NK-92 (cell line): ENCODE results near the gene TRIM41.

Source experiments
- DNase-seq: peaks from one replicate; lab custom pipeline; 2025; ENCODE audit not compliant: unreplicated experiment; lab: John Stamatoyannopoulos, UW

Gene TRIM41

DNA sequence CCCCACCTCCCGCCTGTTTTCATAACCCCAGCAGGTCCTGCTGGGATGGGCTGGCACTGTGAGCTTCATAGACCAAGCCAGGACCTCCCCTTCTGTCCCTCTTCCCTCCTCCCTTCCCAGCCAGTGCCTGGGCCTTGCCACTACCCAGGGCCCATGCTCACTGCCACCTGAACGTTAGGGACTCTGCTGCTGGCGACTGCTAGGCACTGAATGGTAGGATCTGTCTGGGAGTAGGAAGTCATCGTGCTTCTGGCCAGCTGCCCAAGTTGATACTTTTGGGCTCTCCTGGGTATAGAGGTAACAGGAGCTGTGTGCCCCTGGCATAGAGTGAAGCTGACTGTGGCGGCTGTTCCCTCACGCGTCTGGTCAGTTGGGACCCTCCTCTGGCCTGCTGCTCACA lies 8.4 kb downstream of the TRIM41 start:
- no peak for DNase-seq

- no peak for DNase-seq
Observed at GRCh38 chr5:181232593-181232992, 9.5 kb downstream of the TRIM41 start.

DNA sequence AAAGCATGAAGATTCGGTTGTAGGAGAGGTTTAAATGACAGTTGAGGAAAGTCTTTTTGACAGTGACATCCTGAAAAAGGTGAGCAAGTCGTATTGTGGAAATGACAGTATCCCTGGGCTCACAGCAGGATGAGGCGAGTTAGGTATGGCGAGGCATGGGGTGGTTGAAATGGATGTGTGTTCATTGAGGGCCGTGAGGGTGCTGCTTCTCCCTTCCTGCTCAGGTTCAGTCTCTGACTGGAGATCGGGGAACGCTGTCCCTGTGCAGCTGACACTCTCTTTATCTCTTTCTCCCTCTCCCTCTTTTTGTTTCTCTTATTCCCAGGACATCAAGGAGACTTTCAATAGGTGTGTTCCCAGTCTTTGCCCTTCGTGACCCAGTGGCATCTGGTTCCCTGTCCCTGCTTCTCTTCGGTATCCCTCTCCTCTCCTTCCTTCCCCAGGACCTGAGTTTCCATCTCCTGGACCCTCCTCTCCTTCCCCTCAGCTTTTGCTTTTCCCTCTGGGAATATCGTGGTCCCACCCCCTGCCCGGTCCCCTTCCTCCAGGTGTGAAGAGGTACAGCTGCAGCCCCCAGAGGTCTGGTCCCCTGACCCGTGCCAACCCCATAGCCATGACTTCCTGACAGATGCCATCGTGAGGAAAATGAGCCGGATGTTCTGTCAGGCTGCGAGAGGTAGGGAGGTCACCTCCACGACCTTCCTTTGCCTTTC lies 10.2 kb downstream of the TRIM41 start:
- no peak for DNase-seq

DNA sequence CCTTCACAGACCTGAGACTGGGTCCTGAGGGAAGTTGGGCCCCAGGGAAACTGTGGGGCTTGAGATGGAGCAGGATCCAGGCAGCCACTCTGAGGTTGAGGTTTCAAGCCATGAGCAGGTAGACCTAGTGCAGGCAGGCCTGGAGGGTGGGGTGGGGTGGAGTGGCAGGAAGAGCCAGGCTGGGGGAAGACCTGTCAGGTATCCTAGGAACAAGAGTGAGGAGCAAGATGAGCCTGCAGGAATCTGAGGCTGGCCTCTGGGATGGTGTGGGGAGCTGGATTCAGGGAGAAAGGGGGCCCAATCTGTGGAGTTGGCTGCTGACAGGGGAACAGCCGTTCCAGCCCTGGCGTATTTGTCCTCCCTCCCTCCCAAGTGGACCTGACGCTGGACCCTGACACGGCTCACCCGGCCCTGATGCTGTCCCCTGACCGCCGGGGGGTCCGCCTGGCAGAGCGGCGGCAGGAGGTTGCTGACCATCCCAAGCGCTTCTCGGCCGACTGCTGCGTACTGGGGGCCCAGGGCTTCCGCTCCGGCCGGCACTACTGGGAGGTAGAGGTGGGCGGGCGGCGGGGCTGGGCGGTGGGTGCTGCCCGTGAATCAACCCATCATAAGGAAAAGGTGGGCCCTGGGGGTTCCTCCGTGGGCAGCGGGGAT lies 10.8 kb downstream of the TRIM41 start:
- DNase-seq = no peak

- DNase-seq = no peak
Observed at GRCh38 chr5:181234455-181235306, 11.6 kb downstream of the TRIM41 start.

DNA sequence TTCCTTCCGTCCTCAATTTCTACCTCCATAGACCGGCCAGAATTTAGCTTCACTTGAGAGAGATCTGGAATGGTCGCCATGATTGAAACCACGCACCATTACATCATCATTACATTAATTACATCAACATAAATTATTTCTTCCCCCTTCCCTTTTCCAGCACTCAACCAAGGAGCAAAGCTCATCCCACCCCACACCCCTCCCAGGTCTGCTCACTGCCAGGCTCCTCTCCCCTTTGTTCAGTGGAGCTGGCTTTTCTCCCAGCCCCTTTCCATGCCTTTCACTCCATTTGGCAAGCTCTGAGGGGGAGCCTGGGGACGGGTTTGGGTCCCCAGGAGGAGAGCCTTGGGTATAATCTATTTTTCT lies 12.2 kb downstream of the TRIM41 start:
- no peak for DNase-seq

GRCh38 chr5:181235689-181236366 lies 12.7 kb downstream of the TRIM41 start:
- no peak for DNase-seq

DNA sequence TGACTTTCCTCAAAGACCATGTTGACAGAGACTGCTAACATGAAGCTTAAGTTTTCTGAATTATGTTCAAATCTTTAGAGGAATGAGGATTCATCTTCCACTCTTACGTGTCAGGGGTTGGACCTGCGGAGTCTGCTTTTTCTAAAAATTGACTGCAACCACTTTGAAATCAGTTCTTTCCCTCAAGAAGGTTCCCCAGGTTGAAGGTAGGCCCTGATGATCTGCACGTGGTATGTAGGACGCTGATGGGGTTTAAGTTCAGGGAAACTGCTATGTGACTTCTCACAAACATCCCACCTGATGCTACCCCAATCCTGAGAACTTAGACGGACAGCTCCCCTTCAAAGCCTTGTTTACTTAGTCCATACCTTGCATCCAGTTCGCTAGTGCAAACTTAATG lies 13.4 kb downstream of the TRIM41 start:
- DNase-seq = no peak

DNA sequence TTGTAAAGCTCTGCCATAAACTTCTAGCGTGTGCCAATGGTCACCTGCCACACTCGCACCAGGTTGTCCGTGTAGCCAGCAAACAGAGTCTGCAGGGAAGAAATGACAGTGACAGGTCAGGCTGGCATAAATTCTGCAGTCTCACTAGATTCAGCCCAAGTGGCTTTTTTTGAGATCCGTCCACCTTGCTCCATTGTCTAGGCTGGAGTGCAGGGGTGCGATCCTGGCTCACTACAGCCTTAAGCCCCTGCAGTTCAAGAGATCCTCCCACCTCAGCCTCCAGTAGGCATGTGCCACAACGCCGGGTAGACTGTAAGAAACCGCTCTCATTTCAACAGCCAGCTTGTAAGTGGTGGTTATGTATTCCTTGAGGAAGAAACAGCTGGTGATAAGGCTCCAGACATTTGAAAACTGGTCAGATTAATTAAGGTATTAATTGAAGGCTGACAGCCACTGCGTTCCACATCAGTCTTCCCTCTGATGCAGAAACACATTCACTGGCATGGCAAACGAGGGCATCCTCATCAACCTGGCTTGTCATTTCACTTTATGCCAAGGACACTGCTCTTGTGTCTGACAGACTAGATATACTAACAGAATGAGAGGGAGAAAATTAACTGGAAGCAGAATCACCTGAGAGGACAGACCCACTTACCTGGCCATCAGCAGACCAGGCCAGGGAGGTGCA lies 14.0 kb downstream of the TRIM41 start:
- DNase-seq = no peak

GRCh38 chr5:181237729-181238385 lies 14.8 kb downstream of the TRIM41 start:
- DNase-seq = no peak

DNA sequence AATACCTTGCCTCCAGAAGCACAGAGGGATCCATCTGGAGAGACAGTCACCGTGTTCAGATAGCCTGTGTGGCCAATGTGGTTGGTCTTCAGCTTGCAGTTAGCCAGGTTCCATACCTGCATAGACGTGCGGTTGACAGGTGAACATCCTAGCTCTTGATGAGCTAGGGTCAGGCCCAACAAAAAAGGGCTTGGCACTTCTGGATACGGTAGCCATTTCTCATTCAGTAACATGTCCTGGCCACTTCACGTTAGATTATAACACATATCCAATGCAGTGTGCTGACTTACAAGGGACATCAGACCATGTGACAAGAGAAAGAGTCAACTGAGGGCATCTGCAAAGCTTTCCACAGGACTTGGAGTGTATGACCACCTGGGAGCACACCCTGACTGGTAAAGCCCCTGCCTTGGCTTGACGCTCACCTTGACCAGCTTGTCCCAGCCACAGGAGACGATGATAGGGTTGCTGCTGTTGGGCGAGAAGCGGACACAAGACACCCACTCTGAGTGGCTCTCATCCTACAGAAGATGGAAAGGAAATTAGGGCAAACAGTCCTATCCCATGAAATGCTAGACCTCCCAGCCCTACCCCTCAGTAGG lies 16.1 kb downstream of the TRIM41 start:
- no peak for DNase-seq

DNA sequence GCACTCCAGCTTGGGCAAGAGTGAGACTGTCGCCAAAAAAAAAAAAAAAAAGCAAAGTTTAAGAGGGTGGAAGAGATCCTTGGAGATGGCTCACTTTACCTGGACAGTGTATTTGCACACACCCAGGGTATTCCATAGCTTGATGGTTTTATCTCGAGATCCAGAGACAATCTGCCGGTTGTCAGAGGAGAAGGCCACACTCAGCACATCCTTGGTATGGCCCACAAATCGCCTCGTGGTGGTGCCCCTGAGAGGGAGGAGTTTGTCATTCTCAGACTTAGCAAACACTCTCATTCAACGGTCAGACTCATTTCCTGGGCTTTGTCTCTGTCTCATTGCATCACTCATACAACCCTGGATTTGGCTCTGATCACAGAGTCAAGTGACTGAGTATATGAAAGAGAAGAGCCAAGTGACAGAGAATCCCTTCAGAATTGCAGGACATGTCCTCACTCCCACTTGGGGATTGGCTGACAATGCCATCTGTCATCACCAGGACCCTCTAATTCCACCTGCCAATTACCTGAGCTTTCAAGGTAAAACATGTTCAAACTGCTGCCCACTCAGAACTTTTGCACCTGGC lies 18.4 kb downstream of the TRIM41 start:
- DNase-seq = no peak

GRCh38 chr5:181242031-181242451 lies 19.0 kb downstream of the TRIM41 start:
- DNase-seq = no peak

GRCh38 chr5:181243018-181243563 lies 20.0 kb downstream of the TRIM41 start:
- no peak for DNase-seq

DNA sequence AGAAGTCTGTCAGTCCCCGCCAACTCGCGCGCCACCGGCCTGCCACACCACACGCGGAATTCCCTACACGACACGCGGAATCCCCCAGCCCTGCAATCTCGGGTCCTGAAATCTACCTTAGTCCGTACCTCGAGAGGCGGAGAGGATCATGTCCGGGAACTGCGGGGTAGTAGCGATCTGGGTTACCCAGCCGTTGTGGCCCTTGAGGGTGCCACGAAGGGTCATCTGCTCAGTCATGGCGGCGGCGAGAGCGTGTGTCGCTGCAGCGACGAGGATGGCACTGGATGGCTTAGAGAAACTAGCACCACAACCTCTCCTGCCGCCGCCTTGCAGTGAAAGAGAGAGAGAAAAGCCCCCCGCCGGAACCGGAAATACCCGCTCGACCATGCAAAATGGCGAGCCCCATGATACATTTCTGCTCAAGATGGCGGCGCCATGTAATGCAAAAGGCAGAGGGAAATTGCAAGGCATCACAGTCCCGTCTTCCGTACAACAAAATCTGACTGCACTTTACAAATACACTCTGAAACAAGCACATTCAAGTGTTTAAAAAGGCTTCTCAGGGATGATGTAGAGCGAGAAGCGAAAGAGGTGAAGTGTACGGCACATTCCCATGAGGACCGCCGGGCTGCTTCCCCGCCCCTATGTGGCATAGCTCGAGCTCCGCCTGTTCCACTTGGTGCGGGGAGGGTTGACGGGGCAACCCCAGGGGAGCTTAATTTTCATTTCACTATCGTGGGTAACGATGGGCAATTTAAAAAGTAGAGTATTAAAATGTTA lies 20.7 kb downstream of the TRIM41 start, which contains the start of gene RACK1:
RACK1 (minus strand) TSS at position 343 of the 780 bp plus-strand sequence; CDS start at position 237, 106 bp downstream.
- no peak for DNase-seq

GRCh38 chr5:181245427-181246275 lies 22.6 kb downstream of the TRIM41 start:
- no peak for DNase-seq

DNA sequence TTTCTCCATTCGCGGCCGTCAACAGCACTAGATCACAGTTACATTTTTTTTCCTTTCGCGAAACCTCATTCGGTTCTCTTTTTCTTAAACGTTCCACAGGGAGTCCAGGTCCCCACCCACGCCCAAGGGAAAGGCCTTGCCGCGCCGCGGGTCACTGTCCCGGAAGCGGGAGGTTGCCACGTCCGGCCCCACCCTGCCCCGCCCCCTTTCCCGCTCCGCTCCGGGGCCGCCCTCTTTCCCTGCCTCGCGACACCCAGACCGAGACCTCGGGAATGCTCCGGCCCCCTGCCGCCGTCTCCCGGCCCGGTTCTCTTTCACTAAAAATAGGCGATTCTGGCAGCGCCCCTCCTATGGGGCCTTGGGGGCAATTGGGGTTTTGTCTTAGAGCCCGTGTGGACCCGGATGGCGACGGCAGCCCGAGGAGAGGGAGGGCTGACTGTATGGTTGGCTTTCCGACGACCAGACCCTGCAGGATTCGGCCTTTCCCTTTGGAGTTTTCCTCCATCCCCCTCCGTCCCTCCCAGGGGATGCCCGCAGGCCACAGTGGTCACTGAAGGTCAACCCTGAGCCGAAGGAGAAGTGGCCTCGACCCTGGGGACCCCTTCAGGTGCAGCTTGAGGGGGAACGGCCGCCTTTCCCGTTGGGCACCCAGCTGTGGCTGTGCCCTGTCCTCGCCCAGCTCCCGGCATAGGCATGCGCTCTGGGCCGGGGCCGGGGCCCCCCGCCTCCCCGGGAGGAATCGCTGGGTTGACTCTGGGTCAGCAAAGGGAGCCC lies 23.4 kb downstream of the TRIM41 start:
- no peak for DNase-seq
